ENCODE measurements around the gene ZNF605.

DNA sequence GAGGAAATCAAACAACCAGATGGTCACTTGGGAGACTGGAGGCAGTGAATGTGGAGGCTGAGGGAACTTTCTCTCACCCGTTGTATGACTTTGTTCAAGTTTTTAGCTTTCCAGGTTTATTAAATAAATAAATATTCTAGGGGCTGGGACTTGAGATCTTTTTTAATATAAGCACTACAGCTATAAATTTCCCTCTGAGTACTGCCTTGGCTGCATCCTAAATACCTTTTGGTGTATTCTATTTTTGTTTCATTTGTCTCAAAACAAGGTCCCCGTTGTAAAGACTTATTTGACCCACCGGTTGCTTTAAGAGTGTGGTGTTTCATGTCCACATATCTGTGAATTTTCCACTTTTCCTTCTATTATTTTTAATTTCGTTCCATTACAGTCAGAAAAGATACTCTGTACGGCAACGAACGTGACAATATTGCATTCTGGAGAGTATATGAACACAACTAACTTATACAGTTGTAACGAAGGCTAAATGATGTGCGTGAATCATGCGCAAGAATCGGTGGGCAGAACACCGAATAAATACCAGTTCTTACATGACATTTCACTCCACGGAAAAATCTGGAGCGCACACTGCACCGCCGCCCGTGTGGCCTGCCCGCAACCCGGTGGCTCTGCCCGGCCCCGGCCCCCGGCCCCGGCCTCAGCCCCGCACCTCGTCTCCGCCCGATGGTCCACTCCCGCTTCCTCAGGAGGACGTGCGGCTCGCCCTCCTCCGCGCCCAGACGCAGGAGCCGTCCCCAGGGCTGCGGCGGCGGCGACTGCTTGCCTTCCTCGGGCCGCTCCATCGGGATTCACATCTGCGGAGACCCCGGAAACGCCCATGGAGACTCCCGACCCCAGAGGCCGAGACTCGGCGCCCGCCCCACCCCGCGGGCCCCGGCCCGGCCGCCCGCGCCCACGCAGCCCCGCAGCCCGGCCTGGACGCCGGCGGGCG, 69.3 kb downstream of the ZNF605 start:
- TF ChIP-seq POLR2A (IDR thresholded peaks at IDR 0.05): no peak
- TF ChIP-seq, protein P1, sequence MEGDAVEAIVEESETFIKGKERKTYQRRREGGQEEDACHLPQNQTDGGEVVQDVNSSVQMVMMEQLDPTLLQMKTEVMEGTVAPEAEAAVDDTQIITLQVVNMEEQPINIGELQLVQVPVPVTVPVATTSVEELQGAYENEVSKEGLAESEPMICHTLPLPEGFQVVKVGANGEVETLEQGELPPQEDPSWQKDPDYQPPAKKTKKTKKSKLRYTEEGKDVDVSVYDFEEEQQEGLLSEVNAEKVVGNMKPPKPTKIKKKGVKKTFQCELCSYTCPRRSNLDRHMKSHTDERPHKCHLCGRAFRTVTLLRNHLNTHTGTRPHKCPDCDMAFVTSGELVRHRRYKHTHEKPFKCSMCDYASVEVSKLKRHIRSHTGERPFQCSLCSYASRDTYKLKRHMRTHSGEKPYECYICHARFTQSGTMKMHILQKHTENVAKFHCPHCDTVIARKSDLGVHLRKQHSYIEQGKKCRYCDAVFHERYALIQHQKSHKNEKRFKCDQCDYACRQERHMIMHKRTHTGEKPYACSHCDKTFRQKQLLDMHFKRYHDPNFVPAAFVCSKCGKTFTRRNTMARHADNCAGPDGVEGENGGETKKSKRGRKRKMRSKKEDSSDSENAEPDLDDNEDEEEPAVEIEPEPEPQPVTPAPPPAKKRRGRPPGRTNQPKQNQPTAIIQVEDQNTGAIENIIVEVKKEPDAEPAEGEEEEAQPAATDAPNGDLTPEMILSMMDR (IDR thresholded peaks at IDR 0.05): no peak
